Body of pancreas (tissue), 4 donors: ENCODE measurements around the gene LYPD3.

ENCODE experiments used
- POLR2A ChIP-seq, 3 donors: fragments of 450-650 bp; IDR thresholded peaks; one replicate each; pipeline ENCODE4 v1.6.1; 2016; ENCODE audit warnings: antibody characterized with exemption in 3 of 3, mild to moderate bottlenecking in 2 of 3
- TF ChIP-seq, protein P1 (sequence below), 7 experiments: fragments of 450-650 bp in 4 of 7; fragments of 200-600 bp in 3 of 7; sonication (generic) in 3 of 7; IDR thresholded peaks; one replicate each; pipeline ENCODE4 v1.5.1; 2016 to 2019; ENCODE audit warnings: antibody characterized with exemption in 7 of 7

DNA sequence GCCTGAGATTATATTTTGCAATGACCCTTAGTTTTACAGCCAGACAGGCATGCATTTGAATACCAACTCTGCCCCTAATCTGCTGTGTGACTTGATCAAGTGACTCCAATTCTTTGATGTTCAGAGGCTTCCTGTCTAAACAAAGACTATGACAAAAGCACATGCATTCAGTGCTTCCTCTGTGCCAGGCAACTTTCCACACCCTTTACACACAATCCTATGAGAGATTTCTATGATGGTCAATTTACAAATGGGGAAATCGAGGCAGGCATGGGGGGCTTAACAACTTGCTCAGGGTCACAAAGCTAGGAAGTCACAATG lies 3.7 kb upstream of the LYPD3 start:
- TF ChIP-seq, protein P1, sequence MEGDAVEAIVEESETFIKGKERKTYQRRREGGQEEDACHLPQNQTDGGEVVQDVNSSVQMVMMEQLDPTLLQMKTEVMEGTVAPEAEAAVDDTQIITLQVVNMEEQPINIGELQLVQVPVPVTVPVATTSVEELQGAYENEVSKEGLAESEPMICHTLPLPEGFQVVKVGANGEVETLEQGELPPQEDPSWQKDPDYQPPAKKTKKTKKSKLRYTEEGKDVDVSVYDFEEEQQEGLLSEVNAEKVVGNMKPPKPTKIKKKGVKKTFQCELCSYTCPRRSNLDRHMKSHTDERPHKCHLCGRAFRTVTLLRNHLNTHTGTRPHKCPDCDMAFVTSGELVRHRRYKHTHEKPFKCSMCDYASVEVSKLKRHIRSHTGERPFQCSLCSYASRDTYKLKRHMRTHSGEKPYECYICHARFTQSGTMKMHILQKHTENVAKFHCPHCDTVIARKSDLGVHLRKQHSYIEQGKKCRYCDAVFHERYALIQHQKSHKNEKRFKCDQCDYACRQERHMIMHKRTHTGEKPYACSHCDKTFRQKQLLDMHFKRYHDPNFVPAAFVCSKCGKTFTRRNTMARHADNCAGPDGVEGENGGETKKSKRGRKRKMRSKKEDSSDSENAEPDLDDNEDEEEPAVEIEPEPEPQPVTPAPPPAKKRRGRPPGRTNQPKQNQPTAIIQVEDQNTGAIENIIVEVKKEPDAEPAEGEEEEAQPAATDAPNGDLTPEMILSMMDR (IDR thresholded peaks at IDR 0.05): no peak
- no peak for TF ChIP-seq POLR2A (IDR thresholded peaks at IDR 0.05)
